ENCODE data around the gene SLC1A4. TPM values are rescaled to one million over a fixed set of nuclear protein-coding genes. Genes with fewer than 3 reads are reported as not detected.
"Not testable (repeated sequence)": the region's sequence is repeated elsewhere in the genome, so short reads cannot be mapped to it uniquely, and the experiment has no call there.

The SLC1A4 gene
- total RNA-seq, 2 donors from 2014 or later, result 0.07 to 1.9 TPM

GRCh38 chr2:65019675-65020195, 30.5 kb downstream of the SLC1A4 start:
- Histone ChIP-seq H3K9ac (ENCODE audit: extremely low read depth, low read length, poor library complexity, severe bottlenecking) (no peak overlapping the region), H3K4me1 (ENCODE audit: control insufficient read depth, insufficient read depth, low read length) (peaks cover 6% of the 10 kb centered on the region), H3K9me3 (ENCODE audit: control insufficient read depth, low read length) (no peaks in the 10 kb centered on the region), H3K27me3 (ENCODE audit: control insufficient read depth, insufficient read depth, low read length, poor library complexity, severe bottlenecking) (no peaks in the 10 kb centered on the region), H3K36me3 (ENCODE audit: control insufficient read depth, insufficient read depth, low read length) (no peaks in the 10 kb centered on the region), H3K4me3 (ENCODE audit: low read length) (no peak overlapping the region), H3K27ac (ENCODE audit: low read depth, low read length) (no peak overlapping the region)
- WGBS, 2 experiments (ENCODE audit: insufficient coverage in 1 of 2, insufficient read length in 1 of 2), result 87 to 88% methylated on average over 3 to 8 of the region's 8 CpGs
- H3K27ac Mint-ChIP-seq, result no peak overlapping the region
- no peaks in the 10 kb centered on the region for H3K9me3 Mint-ChIP-seq
- H3K4me1 Mint-ChIP-seq, result peaks cover 16% of the 10 kb centered on the region
- H3K4me3 Mint-ChIP-seq, result no peak overlapping the region
- DNase-seq, result no peak
- no peaks in the 10 kb centered on the region for H3K36me3 Mint-ChIP-seq (ENCODE audit: low read depth)
- TF ChIP-seq CTCF (conservative IDR thresholded peaks at IDR 0.05), result no peak
- no peaks in the 10 kb centered on the region for H3K27me3 Mint-ChIP-seq (ENCODE audit: insufficient read depth)

GRCh38 chr2:65020251-65020650, 31.1 kb downstream of the SLC1A4 start:
- not testable (repeated sequence) for H3K27me3 ChIP-seq (ENCODE audit: control insufficient read depth, insufficient read depth, low read length, poor library complexity, severe bottlenecking); H3K27ac Mint-ChIP-seq; H3K9ac ChIP-seq (ENCODE audit: extremely low read depth, low read length, poor library complexity, severe bottlenecking); H3K9me3 ChIP-seq (ENCODE audit: control insufficient read depth, low read length); H3K4me3 ChIP-seq (ENCODE audit: low read length); H3K36me3 Mint-ChIP-seq (ENCODE audit: low read depth); H3K4me3 Mint-ChIP-seq; DNase-seq; H3K27me3 Mint-ChIP-seq (ENCODE audit: insufficient read depth); H3K36me3 ChIP-seq (ENCODE audit: control insufficient read depth, insufficient read depth, low read length); H3K4me1 ChIP-seq (ENCODE audit: control insufficient read depth, insufficient read depth, low read length); H3K9me3 Mint-ChIP-seq; H3K27ac ChIP-seq (ENCODE audit: low read depth, low read length)
- WGBS, 2 experiments (ENCODE audit: insufficient coverage in 1 of 2, insufficient read length in 1 of 2), result 88 to 95% methylated on average over 1 of the region's 1 CpG
- peaks cover 16% of the 10 kb centered on the region for H3K4me1 Mint-ChIP-seq

GRCh38 chr2:65020943-65021528, 31.8 kb downstream of the SLC1A4 start:
- WGBS, 2 experiments (ENCODE audit: insufficient coverage in 1 of 2, insufficient read length in 1 of 2), result 88 to 89% methylated on average over 10 to 11 of the region's 11 CpGs
- no peaks in the 10 kb centered on the region for H3K27me3 Mint-ChIP-seq (ENCODE audit: insufficient read depth)
- H3K9me3 Mint-ChIP-seq, result no peaks in the 10 kb centered on the region

More at GRCh38 chr2:65020943-65021528, 31.8 kb downstream of the SLC1A4 start:
- peaks cover 16% of the 10 kb centered on the region for H3K4me1 Mint-ChIP-seq
- Histone ChIP-seq H3K9me3 (ENCODE audit: control insufficient read depth, low read length) (no peaks in the 10 kb centered on the region), H3K4me3 (ENCODE audit: low read length) (no peak overlapping the region), H3K27me3 (ENCODE audit: control insufficient read depth, insufficient read depth, low read length, poor library complexity, severe bottlenecking) (no peaks in the 10 kb centered on the region), H3K9ac (ENCODE audit: extremely low read depth, low read length, poor library complexity, severe bottlenecking) (no peak overlapping the region), H3K27ac (ENCODE audit: low read depth, low read length) (no peak overlapping the region), H3K36me3 (ENCODE audit: control insufficient read depth, insufficient read depth, low read length) (no peaks in the 10 kb centered on the region), H3K4me1 (ENCODE audit: control insufficient read depth, insufficient read depth, low read length) (peaks cover 6% of the 10 kb centered on the region)
- H3K27ac Mint-ChIP-seq, result no peak overlapping the region
- no peaks in the 10 kb centered on the region for H3K36me3 Mint-ChIP-seq (ENCODE audit: low read depth)
- no peak overlapping the region for H3K4me3 Mint-ChIP-seq
- TF ChIP-seq CTCF (conservative IDR thresholded peaks at IDR 0.05), result no peak
- DNase-seq, result no peak
